Lower lobe of right lung (tissue), 2 donors: ENCODE results near the gene PYGB. TPM values are rescaled to one million over a fixed set of nuclear protein-coding genes. Genes with fewer than 3 reads are reported as not detected.

Source experiments
- ATAC-seq, 2 donors: fragments of 200-7000 bp; cut with Tn5 transposase; one replicate each; pipeline ENCODE4 v1.9.1; 2020 to 2022; ENCODE audit warnings: mild to moderate bottlenecking in 2 of 2, moderate library complexity in 2 of 2
- DNase-seq: peaks from one replicate; pipeline ENCODE4 v3.0.0-alpha.2; 2020
- H3K27ac ChIP-seq: fragments of 200-600 bp; one replicate; pipeline ENCODE4 v1.8.0; 2022
- H3K27me3 ChIP-seq: fragments of 200-600 bp; one replicate; pipeline ENCODE4 v1.8.0; 2022; ENCODE audit warnings: low read depth
- H3K36me3 ChIP-seq: fragments of 200-600 bp; one replicate; pipeline ENCODE4 v1.8.0; 2022; ENCODE audit warnings: mild to moderate bottlenecking
- H3K4me1 ChIP-seq: fragments of 200-600 bp; one replicate; pipeline ENCODE4 v1.8.0; 2022
- H3K4me3 ChIP-seq: fragments of 200-600 bp; one replicate; pipeline ENCODE4 v1.8.0; 2022; ENCODE audit warnings: mild to moderate bottlenecking
- H3K9me3 ChIP-seq: fragments of 200-600 bp; one replicate; pipeline ENCODE4 v1.8.0; 2022
- intact Hi-C: fragments of 100-400 bp; cut with DNase I; formaldehyde crosslinking; loops from one replicate; pipeline ENCODE4 v1.11.0; 2022
- total RNA-seq: library from RNA; stranded (reverse); fragmentation: NEBNext Ultra II Directional; extraction: Animal tissue kit (Norgen Biotek cat#: 25700); gene quantifications from one replicate; pipeline ENCODE4 v1.2.1, GENCODE V29; 2021
- TF ChIP-seq, protein P1 (sequence below): fragments of 200-600 bp; IDR thresholded peaks from one replicate; pipeline ENCODE4 v1.8.0; 2022; ENCODE audit warnings: antibody characterized with exemption, mild to moderate bottlenecking
- donor health status: DM: no; HTN: yes; CAD: no; lungs with severe emphysema.

PYGB gene
- total RNA-seq, 1 donor from 2014 or later: 57.5 TPM

DNA sequence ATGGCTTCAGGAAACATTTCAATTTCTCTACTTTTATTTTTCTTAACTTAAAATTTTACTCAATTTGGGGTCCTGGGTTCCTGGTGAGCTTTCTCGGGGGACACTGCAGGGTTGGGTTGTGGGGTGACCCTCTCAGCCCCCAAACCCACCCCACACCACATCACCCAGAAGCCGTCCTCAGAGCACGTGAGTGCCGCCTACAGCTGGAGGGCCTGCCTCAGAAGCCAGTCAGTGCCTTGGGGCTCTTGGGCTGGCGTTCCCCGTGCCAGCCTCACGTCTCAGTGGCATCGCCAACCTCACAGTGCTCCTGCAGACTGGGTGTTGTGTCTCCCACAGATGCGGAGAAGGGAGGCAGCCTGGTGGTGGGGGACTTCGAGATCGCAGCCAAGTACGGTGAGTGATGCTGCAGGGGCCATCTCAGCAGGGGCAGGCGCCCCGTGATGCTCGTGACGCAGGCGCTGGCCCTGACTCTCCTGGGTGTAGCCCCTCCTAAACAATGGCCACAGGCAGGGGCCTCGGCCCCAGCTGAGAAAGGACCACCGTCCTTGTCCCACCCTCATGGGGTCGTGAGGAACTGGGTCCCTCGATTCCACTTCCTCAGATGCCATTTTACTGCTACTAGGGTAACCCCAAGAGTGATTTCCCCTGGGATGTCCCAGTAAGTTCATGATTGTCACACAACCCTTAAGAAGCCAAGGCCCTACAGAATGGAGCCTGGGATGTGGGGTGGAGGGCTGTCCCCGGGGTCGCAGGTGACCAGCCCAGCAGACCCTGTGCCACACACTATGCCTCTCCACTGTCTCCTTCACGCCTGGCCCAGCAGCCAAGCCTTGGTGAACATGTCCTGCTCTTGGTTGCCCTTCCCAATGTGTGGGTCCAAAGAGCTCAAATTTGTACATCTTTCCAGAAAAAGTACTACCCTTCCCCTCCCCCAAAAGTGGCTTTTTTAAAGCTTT is 23.8 kb upstream of the PYGB start:
- intact Hi-C loops: no loop called here
- no peaks in the 10 kb centered on the region for H3K27me3 ChIP-seq
- H3K4me3 ChIP-seq: no peak overlapping the region
- no peak for DNase-seq
- peaks cover 21% of the 10 kb centered on the region for H3K4me1 ChIP-seq
- peaks cover 30% of the 10 kb centered on the region for H3K36me3 ChIP-seq
- H3K27ac ChIP-seq: no peak overlapping the region
- TF ChIP-seq, protein P1, sequence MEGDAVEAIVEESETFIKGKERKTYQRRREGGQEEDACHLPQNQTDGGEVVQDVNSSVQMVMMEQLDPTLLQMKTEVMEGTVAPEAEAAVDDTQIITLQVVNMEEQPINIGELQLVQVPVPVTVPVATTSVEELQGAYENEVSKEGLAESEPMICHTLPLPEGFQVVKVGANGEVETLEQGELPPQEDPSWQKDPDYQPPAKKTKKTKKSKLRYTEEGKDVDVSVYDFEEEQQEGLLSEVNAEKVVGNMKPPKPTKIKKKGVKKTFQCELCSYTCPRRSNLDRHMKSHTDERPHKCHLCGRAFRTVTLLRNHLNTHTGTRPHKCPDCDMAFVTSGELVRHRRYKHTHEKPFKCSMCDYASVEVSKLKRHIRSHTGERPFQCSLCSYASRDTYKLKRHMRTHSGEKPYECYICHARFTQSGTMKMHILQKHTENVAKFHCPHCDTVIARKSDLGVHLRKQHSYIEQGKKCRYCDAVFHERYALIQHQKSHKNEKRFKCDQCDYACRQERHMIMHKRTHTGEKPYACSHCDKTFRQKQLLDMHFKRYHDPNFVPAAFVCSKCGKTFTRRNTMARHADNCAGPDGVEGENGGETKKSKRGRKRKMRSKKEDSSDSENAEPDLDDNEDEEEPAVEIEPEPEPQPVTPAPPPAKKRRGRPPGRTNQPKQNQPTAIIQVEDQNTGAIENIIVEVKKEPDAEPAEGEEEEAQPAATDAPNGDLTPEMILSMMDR: no peak
- ATAC-seq: no peak
- H3K9me3 ChIP-seq: no peaks in the 10 kb centered on the region

DNA sequence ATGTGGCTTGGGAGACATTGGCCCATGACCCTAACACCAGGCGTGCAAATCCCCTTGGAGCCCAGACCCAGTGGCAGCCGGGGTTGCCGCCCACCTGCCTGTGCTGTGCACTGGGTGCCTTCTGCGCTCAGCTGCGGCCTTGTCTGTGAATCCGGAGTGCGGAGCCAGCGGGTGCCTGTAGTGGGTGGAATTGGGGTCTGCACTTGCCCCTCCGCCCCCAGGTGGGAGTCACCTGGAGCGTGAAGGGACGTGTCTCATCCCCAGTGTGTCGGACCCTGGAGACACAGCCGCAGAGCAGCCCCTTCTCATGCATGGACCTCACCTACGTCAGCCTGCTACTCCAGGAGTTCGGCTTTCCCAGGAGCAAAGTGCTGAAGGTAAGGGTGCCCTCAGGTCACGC is 22.9 kb upstream of the PYGB start:
- H3K36me3 ChIP-seq: peaks cover 29% of the 10 kb centered on the region
- TF ChIP-seq, protein P1: no peak
- H3K4me1 ChIP-seq: peaks cover 24% of the 10 kb centered on the region
- no peak overlapping the region for H3K27ac ChIP-seq
- no peaks in the 10 kb centered on the region for H3K27me3 ChIP-seq
- DNase-seq (no peak), ATAC-seq (no peak)
- H3K4me3 ChIP-seq: no peak overlapping the region
- intact Hi-C loops: no loop called here
- no peaks in the 10 kb centered on the region for H3K9me3 ChIP-seq

DNA sequence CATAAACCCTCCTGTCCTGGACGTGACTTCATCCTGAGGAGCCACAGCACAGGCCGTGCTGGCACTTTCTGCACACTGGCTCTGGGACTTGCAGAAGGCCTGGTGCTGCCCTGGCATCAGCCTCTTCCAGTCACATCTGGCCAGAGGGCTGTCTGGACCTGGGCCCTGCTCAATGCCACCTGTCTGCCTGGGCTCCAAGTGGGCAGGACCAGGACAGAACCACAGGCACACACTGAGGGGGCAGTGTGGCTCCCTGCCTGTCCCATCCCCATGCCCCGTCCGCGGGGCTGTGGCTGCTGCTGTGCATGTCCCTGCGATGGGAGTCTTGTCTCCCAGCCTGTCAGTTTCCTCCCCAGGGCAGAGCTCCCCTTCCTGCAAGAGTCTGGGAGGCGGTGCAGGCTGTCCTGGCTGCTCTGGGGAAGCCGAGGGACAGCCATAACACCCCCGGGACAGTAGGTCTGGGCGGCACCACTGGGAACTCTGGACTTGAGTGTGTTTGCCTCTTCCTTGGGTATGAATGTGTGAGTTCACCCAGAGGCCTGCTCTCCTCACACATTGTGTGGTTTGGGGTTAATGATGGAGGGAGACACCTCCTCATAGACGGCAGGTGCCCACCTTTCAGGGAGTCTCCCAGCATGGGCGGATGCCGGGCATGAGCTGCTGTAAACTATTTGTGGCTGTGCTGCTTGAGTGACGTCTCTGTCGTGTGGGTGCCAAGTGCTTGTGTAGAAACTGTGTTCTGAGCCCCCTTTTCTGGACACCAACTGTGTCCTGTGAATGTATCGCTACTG is 22.0 kb upstream of the PYGB start:
- Histone ChIP-seq H3K9me3 (no peaks in the 10 kb centered on the region), H3K36me3 (peaks cover 26% of the 10 kb centered on the region), H3K4me1 (peaks cover 33% of the 10 kb centered on the region), H3K27me3 (no peaks in the 10 kb centered on the region), H3K4me3 (no peak overlapping the region), H3K27ac (no peak overlapping the region)
- ATAC-seq (no peak), DNase-seq (no peak)
- intact Hi-C loops: no loop called here
- TF ChIP-seq, protein P1: no peak

DNA sequence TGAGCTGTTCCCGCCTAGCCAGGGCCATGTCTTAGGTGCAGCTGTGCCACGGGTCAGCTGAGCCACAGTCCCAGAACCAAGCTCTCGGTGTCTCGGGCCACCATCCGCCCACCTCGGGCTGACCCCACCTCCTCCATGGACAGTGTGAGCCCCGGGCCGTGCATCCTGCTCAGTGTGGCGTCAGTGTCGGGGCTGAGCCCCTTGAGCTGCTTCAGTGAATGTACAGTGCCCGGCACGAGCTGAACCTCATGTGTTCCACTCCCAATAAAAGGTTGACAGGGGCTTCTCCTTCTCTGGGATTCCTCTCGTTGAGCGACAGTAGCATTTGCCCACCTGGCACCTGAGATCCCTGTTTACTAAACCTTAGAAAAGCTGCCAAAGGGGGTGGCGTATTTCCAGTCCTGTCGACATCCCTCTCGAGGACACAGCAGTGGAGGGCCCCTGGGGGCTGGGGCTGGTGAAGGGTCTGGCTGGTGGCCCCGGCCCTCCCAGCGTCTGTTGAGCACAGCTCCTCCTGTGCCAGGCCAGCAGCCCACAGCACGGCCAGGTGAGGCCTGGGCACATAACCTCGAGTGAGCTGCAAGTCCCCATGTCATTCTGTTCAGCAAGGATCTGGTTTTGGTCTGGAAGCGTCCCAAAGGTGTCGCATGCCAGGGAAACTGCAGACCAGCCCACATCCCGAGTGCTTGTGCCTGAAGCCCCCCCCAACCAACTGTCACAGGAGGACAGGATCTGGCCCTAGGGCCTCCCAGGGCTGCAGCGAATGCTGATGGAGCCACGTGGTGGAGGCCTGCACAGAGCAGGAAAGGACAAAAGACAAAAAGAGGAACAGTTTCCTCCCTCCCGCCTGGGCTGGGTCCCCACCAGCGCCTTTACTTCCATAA is 21.2 kb upstream of the PYGB start:
- intact Hi-C loops: no loop called here
- H3K36me3 ChIP-seq: peaks cover 18% of the 10 kb centered on the region

More for the DNA sequence above, 21.2 kb upstream of the PYGB start:
- peak overlapping the region; percentile 57 for H3K27ac ChIP-seq
- peak; percentile 49 to 62 for ATAC-seq
- H3K27me3 ChIP-seq: no peaks in the 10 kb centered on the region
- H3K4me1 ChIP-seq: peaks cover 34% of the 10 kb centered on the region
- no peaks in the 10 kb centered on the region for H3K9me3 ChIP-seq
- peak; percentile 60 for DNase-seq
- TF ChIP-seq, protein P1: no peak
- H3K4me3 ChIP-seq: no peak overlapping the region
